Activated CD8-positive, alpha-beta T cell treated with anti-CD3 and anti-CD28 coated beads for 36 hours (primary cell): Measurements from ENCODE around the gene ACAD8. TPM values are rescaled to one million over a fixed set of nuclear protein-coding genes. Genes with fewer than 3 reads are reported as not detected.
"Not testable (repeated sequence)": the region's sequence is repeated elsewhere in the genome, so short reads cannot be mapped to it uniquely, and the experiment has no call there.

Experiments used
- ATAC-seq: fragments of 200-7000 bp; cut with Tn5 transposase; one replicate; pipeline ENCODE4 v1.10.0; 2021; ENCODE audit warnings: mild to moderate bottlenecking, moderate library complexity
- CTCF ChIA-PET: fragments of 350-600 bp; sonication (Branson Sonifier 250); formaldehyde crosslinking; loops from one replicate; lab custom pipeline; 2021; ENCODE audit warnings: antibody characterized with exemption; lab: Charles Lee
- POLR2A ChIA-PET: fragments of 350-600 bp; sonication (Branson Sonifier 250); formaldehyde crosslinking; loops from one replicate; lab custom pipeline; 2021; ENCODE audit warnings: antibody characterized with exemption; lab: Charles Lee
- DNase-seq: peaks from one replicate; pipeline ENCODE4 v3.0.0-alpha.2; 2020
- H3K27ac Mint-ChIP-seq: one replicate; pipeline ENCODE4 v1.8.0; 2021; ENCODE audit warnings: mild to moderate bottlenecking, mixed read lengths
- H3K27me3 Mint-ChIP-seq: one replicate; pipeline ENCODE4 v1.8.0; 2021; ENCODE audit warnings: mixed read lengths
- H3K36me3 Mint-ChIP-seq: one replicate; pipeline ENCODE4 v1.8.0; 2021; ENCODE audit warnings: low read depth, mixed read lengths
- H3K4me1 Mint-ChIP-seq: one replicate; pipeline ENCODE4 v1.8.0; 2021; ENCODE audit warnings: low read depth, mixed read lengths
- H3K4me3 Mint-ChIP-seq: one replicate; pipeline ENCODE4 v1.8.0; 2021; ENCODE audit warnings: mild to moderate bottlenecking, moderate library complexity, mixed read lengths
- H3K9me3 Mint-ChIP-seq: one replicate; pipeline ENCODE4 v1.8.0; 2021; ENCODE audit warnings: mixed read lengths
- intact Hi-C: fragments of 100-400 bp; cut with micrococcal nuclease; formaldehyde crosslinking; loops from one replicate; pipeline ENCODE4 v1.10.0; 2022
- total RNA-seq, 2 experiments: library from RNA; stranded (reverse); gene quantifications; one replicate each; pipeline ENCODE4 v1.2.3, GENCODE V29; 2021
- TF ChIP-seq, protein P1 (sequence below): fragments of 200-600 bp; IDR thresholded peaks from one replicate; pipeline ENCODE4 v1.8.0; 2022; ENCODE audit warnings: antibody characterized with exemption, mild to moderate bottlenecking

The ACAD8 gene
- total RNA-seq, 2 experiments from 2014 or later = 13.1 to 13.8 TPM

- TF ChIP-seq, protein P1, sequence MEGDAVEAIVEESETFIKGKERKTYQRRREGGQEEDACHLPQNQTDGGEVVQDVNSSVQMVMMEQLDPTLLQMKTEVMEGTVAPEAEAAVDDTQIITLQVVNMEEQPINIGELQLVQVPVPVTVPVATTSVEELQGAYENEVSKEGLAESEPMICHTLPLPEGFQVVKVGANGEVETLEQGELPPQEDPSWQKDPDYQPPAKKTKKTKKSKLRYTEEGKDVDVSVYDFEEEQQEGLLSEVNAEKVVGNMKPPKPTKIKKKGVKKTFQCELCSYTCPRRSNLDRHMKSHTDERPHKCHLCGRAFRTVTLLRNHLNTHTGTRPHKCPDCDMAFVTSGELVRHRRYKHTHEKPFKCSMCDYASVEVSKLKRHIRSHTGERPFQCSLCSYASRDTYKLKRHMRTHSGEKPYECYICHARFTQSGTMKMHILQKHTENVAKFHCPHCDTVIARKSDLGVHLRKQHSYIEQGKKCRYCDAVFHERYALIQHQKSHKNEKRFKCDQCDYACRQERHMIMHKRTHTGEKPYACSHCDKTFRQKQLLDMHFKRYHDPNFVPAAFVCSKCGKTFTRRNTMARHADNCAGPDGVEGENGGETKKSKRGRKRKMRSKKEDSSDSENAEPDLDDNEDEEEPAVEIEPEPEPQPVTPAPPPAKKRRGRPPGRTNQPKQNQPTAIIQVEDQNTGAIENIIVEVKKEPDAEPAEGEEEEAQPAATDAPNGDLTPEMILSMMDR = no peak
- no peaks in the 10 kb centered on the region for H3K27me3 Mint-ChIP-seq
- peaks cover 24% of the 10 kb centered on the region for H3K4me1 Mint-ChIP-seq
- no peaks in the 10 kb centered on the region for H3K9me3 Mint-ChIP-seq
- H3K4me3 Mint-ChIP-seq = peak overlapping the region; percentile 99
- no peak overlapping the region for H3K27ac Mint-ChIP-seq
- peaks cover 10% of the 10 kb centered on the region for H3K36me3 Mint-ChIP-seq
- no peak for DNase-seq
- POLR2A ChIA-PET = interaction anchor here (0.7 to 3.3 kb wide), 5 partner anchors 12 to 34 kb away, joined by 3 to 18 read pairs (median 3); partner anchors contain the start of genes NCAPD3 and VPS26B
- intact Hi-C loops = no loop called here
- CTCF ChIA-PET = interaction anchor here (0.7 to 2.2 kb wide), 5 partner anchors 8 to 30 kb away, joined by 3 to 14 read pairs (median 4); partner anchors contain the start of genes GLB1L3, NCAPD3 and VPS26B
- no peak for ATAC-seq
Measured at GRCh38 chr11:134254433-134255183, 1.2 kb downstream of the ACAD8 start.

DNA sequence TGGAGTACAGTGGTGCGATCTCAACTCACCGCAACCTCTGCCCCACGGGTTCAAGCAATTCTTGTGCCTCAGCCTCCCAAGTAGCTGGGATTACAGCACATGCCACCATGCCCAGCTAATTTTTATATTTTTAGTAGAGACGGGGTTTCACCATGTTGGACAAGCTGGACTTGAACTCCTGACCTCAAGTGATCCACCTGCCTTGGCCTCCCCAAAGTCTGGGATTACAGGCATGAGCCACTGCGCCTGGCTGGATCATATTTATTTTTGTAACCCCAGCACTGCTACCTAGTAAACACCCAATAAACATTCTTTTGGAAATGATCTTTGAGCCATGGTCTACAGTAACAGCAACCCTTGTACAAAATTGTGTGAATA is 1.8 kb downstream of the ACAD8 start:
- H3K9me3 Mint-ChIP-seq, H3K27ac Mint-ChIP-seq, H3K4me3 Mint-ChIP-seq, H3K36me3 Mint-ChIP-seq, DNase-seq, intact Hi-C loops, ATAC-seq, H3K27me3 Mint-ChIP-seq: not testable (repeated sequence)
- CTCF ChIA-PET = interaction anchor here (0.7 to 2.2 kb wide), 4 partner anchors 11 to 31 kb away, joined by 3 to 7 read pairs (median 4); partner anchors contain the start of genes GLB1L3, NCAPD3 and VPS26B
- H3K4me1 Mint-ChIP-seq = peaks cover 24% of the 10 kb centered on the region
- POLR2A ChIA-PET = interaction anchor here (0.6 to 3.3 kb wide), 4 partner anchors 11 to 31 kb away, joined by 3 to 18 read pairs (median 6); partner anchors contain the start of genes NCAPD3 and VPS26B

GRCh38 chr11:134257101-134257500 is 3.7 kb downstream of the ACAD8 start:
- peaks cover 16% of the 10 kb centered on the region for H3K4me1 Mint-ChIP-seq
- ChIA-PET CTCF (interaction anchor here (1.0 to 2.1 kb wide), 2 partner anchors 15 to 19 kb away, joined by 5 to 6 read pairs; partner anchors contain the start of gene GLB1L3), POLR2A (interaction anchor here (0.9 to 1.6 kb wide), 2 partner anchors 8 to 19 kb away, joined by 3 to 8 read pairs; partner anchors contain the start of gene GLB1L3)
- ATAC-seq = no peak
- intact Hi-C loops = no loop called here
- H3K4me3 Mint-ChIP-seq = no peak overlapping the region
- peaks cover 5% of the 10 kb centered on the region for H3K36me3 Mint-ChIP-seq
- DNase-seq = no peak
- H3K9me3 Mint-ChIP-seq = no peaks in the 10 kb centered on the region
- no peaks in the 10 kb centered on the region for H3K27me3 Mint-ChIP-seq
- no peak overlapping the region for H3K27ac Mint-ChIP-seq
- TF ChIP-seq, protein P1 = no peak

- intact Hi-C loops = no loop called here
- no peak for ATAC-seq
- H3K27ac Mint-ChIP-seq = no peak overlapping the region
Measured at GRCh38 chr11:134258577-134258976, 5.2 kb downstream of the ACAD8 start.

DNA sequence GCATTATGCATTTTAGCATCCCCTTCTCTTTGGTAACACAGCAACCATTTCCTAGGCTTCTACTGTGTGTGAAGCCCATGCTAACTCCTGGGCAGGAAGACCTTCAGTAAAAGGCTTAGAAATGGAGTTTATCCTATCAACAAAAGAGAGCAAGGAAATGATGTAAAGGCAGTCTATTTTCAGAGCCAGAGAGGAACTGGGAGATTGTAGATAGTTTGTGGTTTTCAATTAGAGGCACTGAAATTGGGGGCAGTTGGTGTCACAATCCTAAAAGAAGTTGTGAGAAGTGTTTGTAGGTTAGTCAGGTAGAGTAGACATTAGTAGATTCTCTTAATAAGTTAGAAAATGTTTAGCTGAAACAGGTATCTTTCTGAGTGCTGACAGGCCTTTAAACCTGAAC is 7.1 kb downstream of the ACAD8 start:
- Mint-ChIP-seq H3K9me3 (no peaks in the 10 kb centered on the region), H3K27me3 (no peaks in the 10 kb centered on the region), H3K36me3 (peaks cover 5% of the 10 kb centered on the region), H3K4me3 (no peak overlapping the region), H3K4me1 (peaks cover 3% of the 10 kb centered on the region), H3K27ac (no peak overlapping the region)
- POLR2A ChIA-PET = no interaction called here
- intact Hi-C loops = no loop called here
- DNase-seq (no peak), ATAC-seq (no peak)
- TF ChIP-seq, protein P1 = no peak
- CTCF ChIA-PET = interaction anchor here (1.9 to 5.3 kb wide), 3 partner anchors 15 to 72 kb away, joined by 7 to 76 read pairs (median 10); partner anchors contain the start of genes GLB1L2, GLB1L3, NCAPD3 and VPS26B

More at GRCh38 chr11:134258577-134258976, 5.2 kb downstream of the ACAD8 start:
- POLR2A ChIA-PET = no interaction called here
- H3K36me3 Mint-ChIP-seq = peaks cover 5% of the 10 kb centered on the region
- TF ChIP-seq, protein P1 = no peak
- CTCF ChIA-PET = no interaction called here
- no peaks in the 10 kb centered on the region for H3K9me3 Mint-ChIP-seq
- H3K4me3 Mint-ChIP-seq = no peak overlapping the region
- DNase-seq = no peak
- H3K27me3 Mint-ChIP-seq = no peaks in the 10 kb centered on the region
- H3K4me1 Mint-ChIP-seq = peaks cover 12% of the 10 kb centered on the region
